ENCODE data around the gene TMPRSS11F.

Gene TMPRSS11F

DNA sequence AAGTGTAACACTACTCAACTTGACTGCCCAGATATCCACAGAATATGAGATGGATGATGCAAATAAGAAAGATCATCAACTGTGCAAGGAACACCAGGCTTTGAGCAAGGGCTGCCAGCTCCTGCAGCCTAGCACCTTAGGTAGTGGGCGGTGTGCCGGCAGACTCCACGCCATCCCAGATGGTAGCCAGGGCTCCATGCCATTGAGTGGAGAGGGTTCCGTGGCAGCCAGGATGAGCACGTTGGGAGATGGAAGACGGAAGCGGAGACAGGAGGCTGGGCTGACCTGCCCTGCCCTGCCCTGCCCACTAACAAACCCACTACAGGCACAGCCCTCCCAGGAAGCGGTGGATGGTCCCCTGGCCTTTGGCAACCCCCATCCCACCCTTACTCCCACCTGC is 51.9 kb downstream of the TMPRSS11F start:
- no peak overlapping the region for H3K4me3 ChIP-seq (ENCODE audit: low read depth, low read length)

- no peak overlapping the region for H3K4me3 ChIP-seq (ENCODE audit: low read depth, low read length)
Observed at GRCh38 chr4:68077301-68077700, 52.4 kb downstream of the TMPRSS11F start.

DNA sequence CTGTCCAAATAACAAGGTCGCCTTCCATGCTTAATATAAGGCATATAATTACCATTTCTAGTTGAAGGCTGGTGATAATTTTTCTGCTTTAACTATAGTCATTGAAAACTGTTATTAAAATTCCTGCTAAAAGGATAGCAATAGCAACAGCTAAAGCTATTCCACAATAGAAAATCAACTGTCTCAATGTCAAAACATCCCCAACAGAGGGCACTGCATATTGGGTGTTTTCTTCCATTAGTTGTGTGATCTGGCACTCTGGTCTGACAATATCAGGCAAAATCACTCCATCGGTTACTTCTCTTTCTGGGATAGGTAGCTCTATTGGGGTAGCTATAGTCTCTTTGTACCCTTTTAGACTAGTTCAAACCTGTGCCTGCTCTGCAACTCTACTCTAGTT is 53.5 kb downstream of the TMPRSS11F start:
- no peak overlapping the region for H3K4me3 ChIP-seq (ENCODE audit: low read depth, low read length)

GRCh38 chr4:68074397-68074796 is 55.3 kb downstream of the TMPRSS11F start:
- H3K4me3 ChIP-seq (ENCODE audit: low read depth, low read length), result no peak overlapping the region

DNA sequence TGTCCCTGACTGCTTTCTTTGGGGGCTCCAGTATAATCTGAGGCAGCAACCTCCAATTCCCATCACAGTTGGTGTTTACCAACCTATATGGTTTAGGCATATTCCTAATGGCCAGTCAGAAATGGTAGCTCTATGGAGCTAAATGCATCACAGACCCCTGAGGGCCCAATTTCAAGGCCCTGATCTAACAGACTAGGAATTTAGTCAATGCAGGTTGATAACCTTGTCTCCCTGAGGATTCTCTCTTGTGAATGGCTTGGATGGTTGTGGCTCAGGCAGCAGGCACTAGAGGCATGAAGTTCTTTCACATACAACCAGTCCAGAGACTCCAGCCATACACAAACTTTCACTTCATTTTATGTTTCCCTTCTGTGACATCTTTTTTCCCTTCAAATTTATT is 59.4 kb downstream of the TMPRSS11F start:
- H3K4me3 ChIP-seq (ENCODE audit: low read depth, low read length), result no peak overlapping the region

DNA sequence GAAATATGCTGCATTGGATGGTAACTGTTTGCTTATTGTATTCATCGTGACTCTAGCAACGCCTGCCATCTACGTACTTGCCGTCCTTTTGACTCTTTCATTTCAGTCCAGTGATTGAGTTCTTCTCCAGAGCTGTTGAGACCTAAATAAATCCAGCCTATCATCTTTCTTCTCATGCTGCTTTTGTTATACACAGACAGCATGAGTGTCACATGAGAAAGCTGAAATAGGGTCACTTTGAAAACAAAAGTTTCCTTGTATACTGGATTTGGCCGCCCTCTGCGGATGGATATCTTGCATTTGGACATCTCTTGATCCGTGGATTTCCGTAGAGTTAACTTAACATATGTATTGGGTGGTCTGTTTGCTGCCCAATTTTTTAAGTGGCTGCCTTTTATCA is 67.2 kb downstream of the TMPRSS11F start:
- H3K4me3 ChIP-seq (ENCODE audit: low read depth, low read length), result no peak overlapping the region

GRCh38 chr4:68038272-68038671 is 91.4 kb downstream of the TMPRSS11F start:
- no peak overlapping the region for H3K4me3 ChIP-seq (ENCODE audit: low read depth, low read length)

DNA sequence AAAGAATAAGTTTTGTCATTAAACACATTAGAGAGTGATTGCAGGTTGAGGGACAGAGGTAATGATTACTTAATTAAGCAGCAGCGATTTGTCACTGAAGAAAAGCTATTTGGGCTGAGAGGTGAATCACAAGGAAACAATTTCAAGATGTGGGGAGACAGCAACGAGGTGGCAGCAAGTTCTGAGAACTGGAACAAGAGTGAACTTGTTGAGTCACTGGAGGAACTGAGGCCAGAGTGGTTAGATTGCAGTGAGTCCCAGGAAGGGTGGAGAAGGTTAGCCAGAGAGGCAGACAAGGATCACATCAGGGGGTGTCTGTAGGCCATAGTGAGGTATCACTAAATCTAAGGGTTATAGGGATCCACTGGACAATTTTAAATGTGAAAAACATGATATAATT is 108.5 kb downstream of the TMPRSS11F start:
- H3K4me3 ChIP-seq (ENCODE audit: low read depth, low read length), result no peak overlapping the region

DNA sequence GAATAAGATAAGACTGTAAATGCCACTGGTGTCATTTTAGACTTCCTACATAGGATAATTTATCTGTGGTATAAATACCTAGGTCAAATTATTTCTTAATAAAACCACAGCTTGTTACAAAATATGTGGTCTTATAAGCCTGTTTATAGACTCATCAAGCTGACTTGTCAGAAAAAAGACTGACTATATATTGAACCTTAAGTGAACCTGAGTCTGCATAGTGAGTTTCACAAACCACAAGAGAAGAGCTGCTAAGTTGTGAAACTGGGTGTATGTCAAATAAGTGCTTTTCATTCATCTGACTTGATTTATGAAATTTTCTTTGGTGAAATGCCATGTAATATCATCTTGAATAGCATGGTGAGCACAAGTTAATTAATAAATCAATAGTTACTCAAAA is 118.0 kb downstream of the TMPRSS11F start:
- H3K4me3 ChIP-seq (ENCODE audit: low read depth, low read length), result no peak overlapping the region

Data from iPS-11a (cell line).